HG03064 (cell line): ENCODE measurements around the gene CRLF2.
"Not testable (repeated sequence)": the region's sequence is repeated elsewhere in the genome, so short reads cannot be mapped to it uniquely, and the experiment has no call there.

Experiments
- ATAC-seq: cut with Tn5 transposase; IDR thresholded peaks from one replicate; pipeline ENCODE4 v1.9.1; 2021; ENCODE audit warnings: low read depth; ENCODE audit not compliant: unreplicated experiment

Gene CRLF2

DNA sequence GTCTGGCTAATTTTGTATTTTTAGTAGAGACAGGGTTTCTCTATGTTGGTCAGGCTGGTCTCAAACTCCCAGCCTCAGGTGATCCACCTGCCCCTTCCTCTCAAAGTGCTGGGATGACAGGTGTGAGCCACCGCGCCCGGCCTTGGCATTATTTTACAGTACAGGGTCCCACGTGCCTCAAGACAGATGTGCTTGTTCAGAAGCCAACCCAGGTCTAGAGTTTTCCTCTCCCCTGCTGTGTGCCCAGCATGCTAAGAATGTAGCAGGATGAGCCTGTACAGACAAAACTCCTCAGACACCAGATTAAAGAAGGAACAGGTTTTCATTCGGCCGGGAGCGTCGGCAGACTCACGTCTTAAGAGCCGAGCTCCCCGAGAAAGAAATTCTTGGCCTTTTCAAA is 42.2 kb downstream of the CRLF2 start:
- no peak for ATAC-seq

DNA sequence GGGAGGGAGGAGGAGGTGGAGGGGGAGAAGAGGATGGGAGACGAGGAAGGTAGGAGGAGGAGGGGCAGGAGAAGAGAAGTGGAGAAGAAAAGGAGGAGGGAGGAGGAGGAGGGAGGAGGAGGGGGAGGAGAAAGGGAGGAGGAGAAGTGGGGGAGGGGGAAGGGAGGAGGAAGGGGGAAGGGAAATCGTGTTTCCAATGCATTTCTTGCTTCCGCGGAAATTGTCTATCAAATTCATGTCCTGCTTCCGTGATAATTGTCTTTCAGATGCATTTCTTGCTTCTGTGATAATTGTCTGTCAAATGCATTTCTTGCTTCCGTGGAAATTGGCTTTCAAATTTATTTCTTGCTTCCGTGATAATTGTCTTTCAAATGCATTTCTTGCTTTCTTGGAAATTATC is 43.3 kb downstream of the CRLF2 start:
- no peak for ATAC-seq

DNA sequence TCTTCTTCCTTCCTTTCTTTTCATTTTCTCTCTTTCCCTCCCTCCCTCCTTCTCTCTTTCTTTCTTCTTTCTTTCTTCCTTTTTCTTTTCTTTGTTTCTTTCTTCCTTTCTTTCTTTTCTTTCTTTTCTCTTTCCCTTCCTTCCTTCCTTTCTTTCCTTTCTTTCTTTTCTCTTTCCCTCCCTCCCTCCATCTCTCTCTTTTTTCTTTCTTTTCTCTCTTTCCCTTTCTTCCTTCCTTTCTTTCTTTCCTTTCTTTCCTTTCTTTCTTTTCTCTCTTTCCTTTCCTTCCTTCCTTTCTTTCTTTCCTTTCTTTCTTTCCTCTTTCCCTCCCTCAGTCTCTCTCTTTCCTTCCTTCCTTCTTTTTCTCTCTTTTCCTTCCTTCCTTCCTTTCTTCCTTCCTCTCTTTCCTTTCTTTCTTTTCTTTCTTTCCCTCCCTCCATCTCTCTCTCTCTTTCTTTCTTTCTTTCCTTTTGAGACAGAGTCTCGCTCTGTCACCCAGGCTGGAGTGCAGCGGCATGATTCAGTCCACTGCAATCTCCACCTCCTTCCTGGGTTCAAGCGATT is 44.4 kb downstream of the CRLF2 start:
- ATAC-seq, result no peak

DNA sequence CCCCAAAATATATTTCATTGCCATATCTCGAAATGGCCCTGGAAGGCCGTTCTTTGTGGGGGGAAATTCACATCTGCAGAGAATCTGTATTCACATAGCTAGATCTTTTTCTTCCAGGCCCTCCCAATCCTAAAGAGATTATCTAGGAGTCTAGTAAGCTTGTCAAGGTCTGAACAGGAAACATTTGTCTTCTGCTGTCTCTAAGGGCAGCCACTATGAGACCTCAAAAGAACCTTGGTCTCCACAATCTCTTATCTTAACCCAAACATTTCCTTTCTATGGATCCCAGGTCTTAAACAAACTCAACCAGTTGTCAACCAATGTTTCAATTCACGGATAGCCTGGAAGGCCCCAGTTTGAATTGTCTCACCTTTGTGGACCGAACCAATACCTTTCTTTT is 45.0 kb downstream of the CRLF2 start:
- ATAC-seq, result no peak

DNA sequence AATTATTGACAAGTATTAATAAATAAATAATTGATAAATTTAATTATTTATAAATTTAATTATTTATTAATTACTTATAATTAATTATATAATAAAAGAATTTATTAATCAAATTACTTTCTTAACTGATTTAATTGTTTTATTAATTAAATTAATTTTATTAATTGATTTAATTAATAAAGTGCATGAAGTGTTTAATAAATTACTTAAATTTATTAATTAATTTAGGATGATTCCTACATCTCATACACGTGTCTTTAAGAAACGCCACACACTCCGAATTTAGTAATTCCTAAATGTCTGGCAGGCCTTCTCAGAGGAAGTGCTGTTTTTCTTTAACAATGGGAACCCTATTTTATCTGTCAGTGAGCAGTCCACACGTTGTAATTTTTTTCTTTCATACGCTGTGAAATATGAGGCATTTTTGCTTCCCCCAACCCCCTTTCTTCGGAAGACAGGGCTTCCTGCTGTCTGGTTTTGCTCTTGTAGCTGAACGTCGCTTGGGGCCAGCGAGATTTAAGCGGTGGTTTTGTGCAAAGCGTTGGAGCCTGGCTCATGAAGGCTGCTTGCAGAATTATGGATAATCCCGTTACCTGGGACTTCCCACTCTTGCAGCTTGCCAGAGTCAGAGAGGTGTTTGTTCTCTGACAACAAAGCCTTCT is 46.8 kb downstream of the CRLF2 start:
- no peak for ATAC-seq

DNA sequence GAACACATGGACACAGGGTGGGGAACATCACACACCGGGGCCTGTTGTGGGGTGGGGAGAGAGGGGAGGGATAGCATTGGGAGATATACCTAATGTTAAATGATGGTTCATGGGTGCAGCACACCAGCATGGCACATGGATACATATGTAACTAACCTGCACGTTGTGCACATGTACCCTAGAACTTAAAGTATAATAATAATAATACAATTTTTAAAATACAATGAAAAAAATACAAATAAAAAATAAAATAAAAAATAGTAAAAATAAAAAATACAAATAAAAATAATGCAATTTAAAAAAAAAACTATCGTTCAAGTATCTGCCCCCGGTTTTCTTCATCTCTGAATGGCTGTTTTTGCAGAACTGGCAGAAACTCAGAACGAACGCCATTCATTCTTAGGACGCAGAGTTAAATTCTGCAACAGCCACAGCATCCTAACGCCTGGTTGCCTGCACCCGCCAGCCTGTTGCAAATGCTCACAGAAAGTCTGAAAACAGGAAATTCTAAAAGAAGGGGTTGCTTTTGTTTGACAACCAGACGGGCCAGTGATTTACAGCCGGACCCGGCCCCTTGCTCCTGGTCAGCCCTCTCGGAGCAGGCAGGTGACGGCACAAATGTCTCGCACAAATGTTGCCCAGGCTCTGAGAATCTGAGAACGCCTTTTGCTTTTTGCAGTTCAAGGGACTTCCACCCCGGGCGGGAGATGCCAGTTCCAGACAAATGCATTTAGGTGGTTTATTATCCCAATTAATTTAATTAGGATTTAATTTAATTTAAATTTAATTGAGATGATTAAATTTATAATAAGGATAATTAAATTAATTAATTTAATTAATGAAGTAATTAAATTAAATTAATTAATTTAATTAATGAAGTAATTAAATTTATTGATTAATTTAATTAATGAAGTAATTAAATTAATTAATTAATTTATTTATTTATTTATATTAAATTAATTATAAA is 47.8 kb downstream of the CRLF2 start:
- ATAC-seq, result no peak

DNA sequence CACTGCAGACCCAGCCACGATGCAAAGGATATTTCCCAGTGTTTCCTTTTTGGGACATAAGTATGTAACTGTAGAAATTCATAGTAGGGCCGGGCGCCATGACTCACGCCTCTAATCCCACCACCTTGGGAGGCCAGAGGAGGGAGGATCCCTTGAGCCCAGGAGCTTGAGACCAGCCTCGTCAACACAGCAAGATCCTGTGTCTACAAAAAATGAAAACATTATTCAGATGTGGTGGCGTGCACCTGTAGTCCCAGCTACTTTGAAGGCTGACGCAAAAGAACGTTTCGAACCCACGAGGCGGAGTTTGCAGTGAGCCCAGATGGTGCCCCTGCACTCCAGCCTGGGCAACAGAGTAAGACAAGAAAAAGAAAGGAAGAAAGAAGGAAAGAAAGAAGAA is 49.2 kb downstream of the CRLF2 start:
- ATAC-seq, result no peak

DNA sequence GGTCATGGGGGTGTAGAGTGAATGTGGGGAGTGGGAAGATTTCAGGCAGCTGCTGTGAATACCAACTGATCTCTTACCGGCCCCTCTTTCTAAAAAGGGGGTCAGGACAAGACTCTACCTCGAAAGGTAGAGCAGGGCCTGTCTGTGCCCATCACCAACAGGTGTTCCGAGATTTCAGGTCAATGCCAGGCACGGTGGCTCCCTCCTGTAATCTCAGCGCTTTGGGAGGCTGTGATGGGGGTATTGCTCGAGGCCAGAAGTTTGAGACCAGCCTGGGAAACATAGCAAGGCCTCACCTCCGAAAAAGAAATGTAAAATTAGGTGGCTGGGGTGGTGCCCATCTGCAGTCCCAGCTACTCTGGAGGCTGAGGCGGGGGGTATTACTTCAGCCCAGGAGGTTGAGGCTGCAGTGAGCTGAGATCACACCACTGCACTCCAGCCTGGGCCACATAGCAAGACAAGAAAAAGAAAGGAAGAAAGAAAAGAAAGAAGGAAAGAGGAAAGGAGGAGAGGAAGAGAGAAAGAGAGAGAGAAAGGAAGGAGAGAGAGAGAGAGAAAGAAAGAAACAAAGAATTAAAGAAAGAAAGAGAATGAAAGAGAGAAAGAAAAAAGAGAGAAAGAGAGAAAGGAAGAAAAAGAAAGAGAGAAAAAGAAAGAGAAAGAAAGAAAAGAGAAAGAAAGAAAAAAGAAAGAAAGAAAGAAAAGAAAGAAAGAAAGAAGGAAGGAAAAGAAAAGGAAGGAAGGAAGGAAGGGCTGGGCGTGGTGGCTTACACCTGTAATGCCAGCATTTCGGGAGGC is 50.1 kb downstream of the CRLF2 start:
- no peak for ATAC-seq

DNA sequence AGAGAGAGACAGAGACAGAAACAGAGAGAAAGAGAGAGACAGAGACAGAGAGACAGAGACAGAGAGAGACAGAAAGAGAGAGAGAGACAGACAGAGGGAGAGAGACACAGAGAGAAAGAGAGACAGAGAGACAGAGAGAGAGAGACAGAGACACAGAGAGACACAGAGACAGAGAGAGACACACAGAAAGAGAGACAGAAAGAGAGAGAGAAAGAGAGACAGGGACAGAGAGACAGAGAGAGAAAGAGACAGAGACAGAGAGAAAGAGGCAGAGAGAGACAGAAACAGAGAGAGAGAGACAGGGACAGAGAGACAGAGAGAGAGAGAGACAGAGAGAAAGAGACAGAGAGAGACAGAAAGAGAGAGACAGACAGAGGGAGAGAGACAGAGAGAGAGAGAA is 52.9 kb downstream of the CRLF2 start:
- ATAC-seq, result no peak

DNA sequence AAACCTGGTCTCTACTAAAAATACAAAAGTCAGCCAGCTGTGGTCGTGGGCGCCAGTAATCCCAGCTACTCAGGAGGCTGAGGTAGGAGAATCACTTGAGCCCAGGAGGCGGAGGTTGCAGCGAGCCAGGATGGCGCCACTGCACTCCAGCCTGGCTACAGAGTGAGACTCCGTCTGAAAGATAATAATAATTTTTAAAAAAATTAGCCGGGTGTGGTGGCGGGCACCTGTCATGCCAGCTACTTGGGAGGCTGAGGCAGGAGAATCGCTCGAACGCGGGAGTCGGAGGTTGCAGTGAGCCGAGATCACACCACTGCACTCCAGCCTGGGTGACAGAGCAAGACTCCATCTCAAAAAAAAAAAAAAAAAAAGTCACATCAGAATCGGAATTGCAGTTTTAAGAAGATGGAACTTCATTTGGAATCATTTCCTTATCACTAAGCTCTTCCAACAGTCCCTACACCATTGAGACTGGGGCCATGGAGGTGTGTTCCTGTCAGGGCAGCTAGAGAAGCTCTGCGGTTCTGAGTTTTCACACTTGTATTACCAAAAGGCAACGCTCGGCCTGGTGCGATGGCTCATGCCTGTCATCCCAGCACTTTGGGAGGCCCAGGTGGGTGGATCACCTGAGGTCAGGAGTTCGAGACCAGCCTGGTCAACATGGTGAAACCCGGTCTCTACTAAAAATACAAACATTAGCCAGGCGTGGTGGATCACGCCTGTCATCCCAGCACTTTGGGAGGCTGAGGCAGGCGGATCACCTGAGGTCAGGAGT is 55.6 kb downstream of the CRLF2 start:
- ATAC-seq, result not testable (repeated sequence)

DNA sequence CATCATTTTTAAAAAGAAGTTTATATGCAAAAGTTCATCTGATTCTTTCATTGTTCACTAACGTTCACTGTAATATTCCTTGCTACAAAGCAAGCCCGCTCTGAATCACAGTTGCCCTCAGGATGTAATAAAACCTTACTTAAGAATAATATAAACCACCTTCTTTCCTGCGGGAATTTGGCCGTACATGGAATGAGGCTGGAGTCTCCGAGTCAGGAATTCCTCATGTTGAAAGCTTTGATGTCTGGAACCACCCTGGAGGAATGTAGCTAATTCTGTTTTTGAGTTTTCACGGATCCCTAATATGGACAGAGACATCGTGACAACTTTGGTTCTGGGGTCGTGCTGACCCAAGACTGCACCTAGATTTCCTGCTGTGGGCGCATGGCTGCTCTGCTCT is 58.5 kb downstream of the CRLF2 start:
- no peak for ATAC-seq

DNA sequence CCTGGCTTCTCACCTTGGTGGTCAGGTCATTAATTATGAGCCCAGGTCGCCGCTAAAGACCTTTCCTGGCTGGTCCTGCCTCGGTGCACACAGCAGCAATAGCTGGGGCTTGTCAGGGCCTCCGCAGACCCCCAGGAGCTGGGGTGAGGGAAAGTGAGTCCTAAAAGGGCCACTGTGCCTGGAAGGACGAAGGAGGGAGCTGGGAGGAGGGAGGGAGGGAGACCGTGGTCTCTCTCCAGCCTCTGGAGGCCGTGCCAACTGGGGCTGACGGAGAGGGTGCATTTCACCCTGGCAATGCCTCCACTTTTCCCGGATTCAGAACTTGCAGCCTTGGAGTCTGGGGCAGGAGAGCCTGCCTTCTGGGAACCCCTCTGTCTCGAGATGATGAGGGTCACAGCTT is 60.4 kb downstream of the CRLF2 start:
- ATAC-seq, result no peak

DNA sequence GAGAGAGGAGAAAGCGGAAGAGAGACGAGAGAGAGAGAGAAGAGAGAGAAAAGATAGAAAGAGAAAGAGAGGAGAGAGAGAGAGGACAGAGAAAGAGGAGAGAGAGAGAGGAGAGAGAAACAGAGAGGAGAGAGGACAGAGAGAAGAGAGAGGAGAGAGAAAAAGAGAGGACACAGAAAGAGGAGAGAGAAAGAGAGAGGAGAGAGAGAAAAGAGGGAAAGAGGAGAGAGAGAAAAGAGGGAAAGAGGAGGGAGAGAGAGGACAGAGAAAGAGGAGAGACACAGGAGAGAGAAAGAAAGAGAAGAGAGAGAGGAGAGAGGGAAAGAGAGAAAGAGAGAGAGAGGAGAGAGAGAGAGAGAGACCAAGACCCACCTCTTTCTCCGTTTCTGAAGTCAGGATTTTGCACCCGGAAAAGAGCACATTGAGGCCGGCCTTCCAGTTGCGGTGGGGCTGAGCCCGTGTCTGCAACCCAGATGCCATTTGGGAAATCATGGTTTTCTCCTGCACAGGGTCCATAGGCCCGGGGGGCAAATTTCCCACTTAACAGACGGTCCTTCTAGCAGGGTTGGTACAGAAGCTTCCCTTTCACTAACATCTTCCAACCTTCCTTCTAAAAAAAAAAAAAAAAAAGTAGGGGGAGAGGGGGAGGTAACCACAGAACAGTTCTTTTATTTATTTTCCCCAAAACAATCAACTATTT is 60.9 kb downstream of the CRLF2 start:
- no peak for ATAC-seq

DNA sequence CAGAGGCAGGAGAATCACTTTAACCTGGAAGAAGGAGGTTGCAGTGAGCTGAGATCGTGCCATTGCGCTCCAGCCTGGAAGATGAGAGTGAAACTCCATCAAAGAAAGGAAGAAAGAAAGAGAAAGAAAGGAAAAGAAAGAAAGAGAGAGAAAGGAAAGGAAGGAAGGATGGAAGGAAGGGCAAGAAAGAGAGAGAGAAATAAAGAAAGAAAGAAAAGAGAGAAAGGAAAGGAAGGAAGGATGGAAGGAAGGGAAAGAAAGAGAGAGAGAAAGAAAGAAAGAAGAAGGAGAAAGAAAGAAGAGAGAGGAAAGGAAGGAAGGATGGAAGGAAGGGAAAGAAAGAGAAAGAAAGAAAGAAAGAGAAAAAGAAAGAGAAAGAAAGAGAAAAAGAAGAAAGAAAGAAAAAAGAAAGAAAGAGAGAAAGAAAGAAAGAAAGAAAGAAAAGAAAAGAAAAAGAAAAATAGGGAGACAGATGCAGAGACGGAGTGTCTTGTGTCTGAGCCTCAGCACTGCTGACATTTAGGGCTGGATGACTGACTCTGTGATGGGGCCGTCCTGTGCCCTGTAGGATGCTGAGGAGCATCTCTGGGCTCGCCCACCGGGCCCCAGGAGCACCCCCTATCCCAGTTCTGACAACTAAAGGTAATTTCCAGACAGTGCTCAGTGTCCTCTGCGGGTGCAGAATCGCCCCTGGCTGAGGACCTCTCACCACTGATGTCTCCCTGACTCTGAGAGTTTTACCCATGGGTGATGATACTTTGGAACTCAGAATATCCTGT is 61.7 kb downstream of the CRLF2 start:
- ATAC-seq, result no peak

DNA sequence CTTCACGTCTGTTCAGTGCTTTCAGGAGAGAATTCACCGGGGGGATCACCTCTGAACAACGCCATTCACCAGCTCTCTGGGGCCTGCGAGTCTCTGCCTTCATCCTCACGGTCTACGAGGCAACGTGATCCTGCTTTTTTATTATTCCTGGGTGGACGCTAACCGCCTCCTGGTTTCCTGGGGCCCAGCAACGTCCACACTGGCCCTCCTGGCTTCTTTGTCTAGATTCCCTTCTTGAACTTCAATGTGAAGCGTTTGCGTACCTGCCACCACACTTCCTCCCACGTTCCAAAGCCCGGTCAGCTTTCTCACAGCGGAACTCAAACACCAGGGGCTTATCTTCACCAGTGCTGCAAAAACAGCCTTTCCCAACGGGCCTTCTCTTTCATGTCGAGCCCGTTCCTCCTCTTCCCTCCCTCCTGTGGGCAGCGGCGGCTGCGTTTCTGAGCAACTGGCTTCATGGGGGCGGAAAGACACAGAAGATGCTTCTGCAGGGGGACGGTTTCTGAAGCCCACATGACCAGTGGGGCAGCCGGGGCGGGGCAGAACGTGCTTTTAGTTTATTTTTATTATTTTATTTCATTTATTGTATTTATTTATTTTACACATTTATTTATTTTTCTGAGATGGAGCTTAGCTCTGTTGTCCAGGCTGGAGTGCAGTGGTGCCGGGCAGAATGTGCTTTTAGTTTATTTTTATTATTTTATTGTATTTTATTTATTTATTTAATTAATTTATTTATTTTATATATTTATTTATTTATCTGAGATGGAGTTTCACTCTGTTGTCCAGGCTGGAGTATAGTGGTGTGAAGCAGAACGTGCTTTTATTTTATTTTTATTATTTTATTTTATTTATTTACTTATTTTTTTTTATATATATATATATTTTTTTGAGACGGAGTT is 64.6 kb downstream of the CRLF2 start:
- ATAC-seq, result no peak

DNA sequence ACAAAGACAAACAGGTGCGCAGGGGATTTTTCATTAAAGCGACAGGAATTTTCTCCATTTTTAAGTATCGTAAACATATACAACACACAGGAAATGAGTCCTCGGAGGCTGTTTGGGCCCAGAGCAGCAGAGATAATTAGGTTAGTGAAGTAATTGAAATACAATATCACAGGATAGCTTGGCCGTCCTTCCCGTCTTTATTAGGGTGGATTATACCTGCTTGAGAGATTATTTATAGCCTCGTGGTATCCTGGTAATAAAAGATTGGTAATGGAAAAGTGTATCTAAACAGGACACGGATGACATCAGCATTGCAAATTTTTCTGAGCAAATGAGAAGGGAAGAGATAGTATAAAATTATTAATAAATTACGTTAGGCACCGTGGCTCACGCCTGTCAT is 68.2 kb downstream of the CRLF2 start:
- ATAC-seq, result no peak
